ENCODE data around the gene NMNAT3.

- TF ChIP-seq CTCF (IDR thresholded peaks at IDR 0.05): no peak
- TF ChIP-seq POLR2A (IDR thresholded peaks at IDR 0.05): no peak
Observed at GRCh38 chr3:139675327-139675726, 2.4 kb downstream of the NMNAT3 start.

Data from right lobe of liver (tissue), 4 donors.